Measurements from ENCODE around the gene SLF2.

- no peak for TF ChIP-seq POLR2A (IDR thresholded peaks at IDR 0.05; ENCODE audit: low read depth, low read length)
- no peak for TF ChIP-seq POLR2AphosphoS5 (IDR thresholded peaks at IDR 0.05; ENCODE audit: low read depth, low read length)
- no peak for TF ChIP-seq PAX5 (IDR thresholded peaks at IDR 0.05; ENCODE audit: insufficient read depth, low read length, severe bottlenecking)
These were observed 18.7 kb upstream of the SLF2 start for GRCh38 chr10:100894033-100894432.
